HG03342 (cell line): ENCODE measurements around the gene ACAP1.

Experiments
- ATAC-seq: cut with Tn5 transposase; IDR thresholded peaks from one replicate; pipeline ENCODE4 v1.9.1; 2021; ENCODE audit warnings: mild to moderate bottlenecking, moderate library complexity; ENCODE audit not compliant: unreplicated experiment

Gene ACAP1

GRCh38 chr17:7336240-7337175 is at the start of gene ACAP1:
Gene ACAP1, plus strand, starts transcription at chr17:7336529. Its CDS starts 206 bp downstream, at chr17:7336735.
- peak; percentile 60 for ATAC-seq

DNA sequence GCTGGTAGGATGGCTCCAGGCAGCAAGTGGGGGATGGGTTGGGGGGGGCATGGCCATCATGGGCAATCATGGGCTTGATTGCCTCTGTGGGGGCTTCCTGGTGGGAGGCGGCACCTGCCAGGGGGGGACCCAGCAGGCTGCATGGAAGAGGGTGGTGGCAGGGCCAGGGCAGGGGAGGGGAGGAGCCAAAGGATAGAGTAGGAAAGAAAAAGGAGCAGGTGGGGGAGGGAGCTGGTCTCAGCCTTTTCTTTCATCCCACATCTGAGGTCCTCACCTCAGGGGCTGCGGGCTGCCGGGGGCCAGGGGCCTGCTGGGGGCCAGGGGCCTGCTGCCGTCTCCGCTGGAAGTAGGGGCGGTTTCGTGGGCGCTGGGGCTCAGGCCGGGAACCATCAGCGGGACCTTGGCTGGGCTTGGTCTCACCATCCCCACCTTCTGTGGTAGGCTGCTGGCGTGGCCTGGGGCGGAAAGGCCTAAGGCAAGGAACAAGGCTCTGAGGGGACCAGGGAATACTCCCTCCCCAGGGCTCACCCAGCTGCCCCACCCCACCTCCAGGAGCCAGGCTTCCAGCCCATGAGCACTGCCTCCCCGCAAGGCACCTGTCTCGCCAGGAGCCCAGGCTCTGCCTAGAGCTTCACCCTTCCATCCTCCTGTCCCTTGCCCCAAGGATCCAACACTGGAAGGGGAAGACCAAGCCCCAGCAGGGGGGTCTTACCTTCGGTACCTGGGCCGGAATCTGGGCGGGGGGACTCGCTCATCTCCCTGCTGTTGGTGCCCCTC is 46.9 kb upstream of the ACAP1 start:
- no peak for ATAC-seq

DNA sequence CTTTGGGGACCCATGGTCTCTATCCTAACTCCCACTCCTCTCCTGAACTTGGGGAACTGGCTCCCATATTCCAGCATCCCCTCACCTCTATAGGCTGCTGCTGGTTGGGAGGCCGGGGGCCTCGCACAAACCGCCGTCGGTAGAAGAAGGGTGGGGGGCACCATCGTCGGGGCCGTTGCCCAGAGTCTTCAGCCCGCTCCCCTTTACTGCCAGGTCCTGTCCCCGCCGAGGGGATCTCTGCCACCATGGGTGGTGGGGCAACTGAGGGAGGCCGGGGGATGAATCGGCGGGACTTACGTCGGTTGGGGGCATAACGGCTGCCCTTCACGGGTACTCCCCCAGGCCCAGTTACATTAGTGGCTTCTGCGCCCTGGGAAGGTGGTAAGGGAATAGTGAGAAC is 46.2 kb upstream of the ACAP1 start:
- no peak for ATAC-seq

- ATAC-seq: no peak
Measured at GRCh38 chr17:7290685-7291084, 45.6 kb upstream of the ACAP1 start.

GRCh38 chr17:7292194-7292593 is 44.1 kb upstream of the ACAP1 start:
- no peak for ATAC-seq

GRCh38 chr17:7292729-7293128 is 43.6 kb upstream of the ACAP1 start:
- no peak for ATAC-seq

DNA sequence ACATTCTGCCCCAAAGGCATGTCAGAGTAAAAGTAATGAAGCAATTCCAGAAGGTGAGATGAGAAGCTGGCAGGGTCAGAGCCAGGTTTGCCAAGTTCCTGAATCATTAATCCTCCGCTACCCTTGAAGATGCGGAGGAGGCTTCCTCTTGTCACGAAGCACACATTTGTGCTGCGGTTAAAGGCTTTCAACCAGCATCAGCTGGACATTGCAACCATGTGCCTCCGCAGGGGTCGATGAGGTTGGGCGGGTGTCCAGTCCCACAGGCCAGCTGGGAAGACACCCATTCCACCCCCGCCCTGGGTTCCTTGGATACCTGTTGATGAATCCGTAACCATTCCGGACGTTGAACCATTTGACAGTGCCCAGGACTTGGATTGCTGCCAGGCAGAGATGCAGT is 43.2 kb upstream of the ACAP1 start:
- no peak for ATAC-seq

- no peak for ATAC-seq
Measured at GRCh38 chr17:7293816-7294613, 42.3 kb upstream of the ACAP1 start.

GRCh38 chr17:7294614-7295153 is 41.6 kb upstream of the ACAP1 start, which contains the start of gene YBX2:
Gene YBX2, minus strand, starts transcription at chr17:7294639. Its CDS starts 139 bp downstream, at chr17:7294500.
- ATAC-seq: no peak

DNA sequence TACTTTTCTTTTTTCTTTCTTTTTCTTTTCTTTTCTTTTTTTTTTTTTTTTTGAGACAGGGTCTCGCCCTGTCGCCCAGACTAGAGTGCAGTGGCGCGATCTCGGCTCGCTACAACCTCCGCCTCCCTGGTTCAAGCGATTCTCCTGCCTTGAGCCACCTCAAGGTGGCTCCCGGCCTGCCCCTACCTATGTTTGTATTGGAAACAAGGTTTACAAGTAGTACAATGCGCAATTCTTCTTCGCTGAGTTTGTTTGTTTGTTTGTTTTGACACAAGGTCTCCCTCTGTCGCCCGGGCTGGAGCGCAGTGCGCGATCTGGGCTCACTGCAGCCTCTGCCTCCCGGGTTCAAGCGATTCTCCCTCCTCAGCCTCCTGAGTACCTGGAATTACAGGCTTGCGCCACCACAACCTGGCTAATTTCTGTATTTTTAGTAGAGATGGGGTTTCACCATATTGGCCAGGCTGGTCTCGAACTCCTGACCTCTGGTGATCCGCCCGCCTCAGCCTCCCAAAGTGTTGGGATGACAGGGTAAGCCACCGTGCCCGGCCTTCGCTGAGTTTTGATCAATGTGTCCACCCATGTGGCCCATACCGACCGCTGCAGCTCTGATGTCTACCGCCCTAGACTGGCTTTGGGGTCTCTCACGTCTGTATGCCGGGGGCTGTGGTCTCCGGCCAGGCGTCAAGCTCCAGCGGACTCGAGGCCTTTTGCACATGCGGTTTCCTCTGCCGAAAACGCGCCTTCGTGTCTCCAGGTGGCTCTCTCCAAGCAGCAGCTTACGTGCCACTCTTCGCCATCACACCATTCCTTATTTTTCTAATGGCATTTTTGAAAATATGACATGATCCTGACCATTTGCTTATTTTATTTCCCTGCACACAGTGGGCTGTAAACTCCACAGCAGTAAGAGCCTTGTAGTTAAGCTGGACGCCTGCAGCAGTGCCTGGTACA is 40.8 kb upstream of the ACAP1 start:
- no peak for ATAC-seq

GRCh38 chr17:7296189-7296861 is 40.0 kb upstream of the ACAP1 start:
- ATAC-seq: no peak

DNA sequence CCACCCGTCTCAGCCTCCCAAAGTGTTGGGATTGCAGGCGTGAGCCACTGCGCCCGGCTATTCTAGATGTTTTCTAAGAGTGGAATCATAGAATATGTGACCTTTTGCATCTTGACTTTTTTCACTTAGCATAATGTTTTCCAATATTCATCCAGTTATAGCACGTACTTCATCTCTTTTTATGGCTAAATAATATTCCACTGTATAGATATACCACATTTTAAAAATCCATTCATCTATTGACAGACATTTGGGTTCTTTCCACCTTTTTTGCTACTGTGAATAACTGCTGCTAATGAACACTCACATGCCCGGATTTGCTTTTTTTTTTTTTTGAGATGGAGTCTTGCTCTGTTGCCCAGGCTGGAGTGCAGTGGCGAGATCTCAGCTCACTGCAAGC is 32.1 kb upstream of the ACAP1 start:
- no peak for ATAC-seq

- ATAC-seq: peak; percentile 69
Measured at GRCh38 chr17:7306911-7307685, 29.2 kb upstream of the ACAP1 start, which contains the start of gene EIF5A. Gene EIF5A, plus strand, starts transcription at chr17:7307628. Its CDS starts 2,008 bp downstream, at chr17:7309636.

GRCh38 chr17:7307686-7308624 is 28.4 kb upstream of the ACAP1 start:
- peak; percentile 1 for ATAC-seq

DNA sequence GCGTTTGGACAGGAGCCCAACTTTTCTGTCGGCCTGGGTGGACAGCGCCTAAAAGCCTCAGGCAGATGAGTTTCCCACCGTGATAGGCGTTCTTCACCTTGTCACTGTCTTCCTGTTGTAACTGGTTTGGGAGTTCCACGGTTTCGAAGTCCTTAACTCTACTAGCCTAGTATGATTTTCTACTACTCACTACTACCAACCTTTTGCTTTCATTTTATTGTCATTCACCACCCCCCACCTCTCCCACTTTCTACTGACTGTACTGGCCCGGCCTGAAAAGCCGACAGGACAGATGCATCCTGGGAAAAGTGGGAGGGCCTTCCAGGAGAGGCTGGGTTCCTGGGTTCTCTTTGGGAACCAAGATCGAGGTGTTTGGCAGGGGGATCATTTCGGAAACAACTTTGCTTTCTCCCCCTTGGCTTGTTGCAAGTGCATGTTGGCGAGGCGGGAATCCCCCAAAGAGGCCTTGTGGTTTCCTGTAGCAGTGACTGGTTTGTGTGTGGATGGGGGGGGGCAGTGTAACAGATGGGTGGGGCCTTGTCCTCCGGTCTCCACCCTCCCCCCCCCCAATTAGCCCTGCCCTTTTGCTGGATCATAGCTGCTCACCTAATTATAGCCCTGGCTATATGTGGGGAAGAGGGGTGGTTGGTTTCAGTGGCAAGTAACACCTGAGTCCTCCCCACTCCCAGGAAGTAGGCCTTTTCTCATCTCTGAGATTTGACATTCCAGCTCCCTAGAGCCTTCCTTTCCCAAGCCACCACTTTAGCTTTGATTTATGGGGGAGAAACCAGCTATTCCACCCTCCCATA is 27.5 kb upstream of the ACAP1 start:
- peak; percentile 27 for ATAC-seq

GRCh38 chr17:7309628-7310027 is 26.7 kb upstream of the ACAP1 start:
- no peak for ATAC-seq
